Mucosa of descending colon (tissue), 3 donors: ENCODE results near the gene SLIT3. TPM values are rescaled to one million over a fixed set of nuclear protein-coding genes. Genes with fewer than 3 reads are reported as not detected.

Experiments
- ATAC-seq: fragments of 200-7000 bp; cut with Tn5 transposase; one replicate; pipeline ENCODE4 v1.9.1; 2020; ENCODE audit warnings: mild to moderate bottlenecking, moderate library complexity
- DNase-seq, 3 donors: peaks; one replicate each; pipeline ENCODE4 v3.0.0-alpha.2; 2020
- H3K36me3 ChIP-seq: fragments of 200-600 bp; one replicate; pipeline ENCODE4 v1.8.0; 2021; ENCODE audit warnings: low read depth, mild to moderate bottlenecking
- H3K4me1 ChIP-seq: fragments of 200-600 bp; one replicate; pipeline ENCODE4 v1.8.0; 2021; ENCODE audit warnings: low read depth, mild to moderate bottlenecking
- H3K4me3 ChIP-seq: fragments of 200-600 bp; one replicate; pipeline ENCODE4 v1.8.0; 2021; ENCODE audit warnings: mild to moderate bottlenecking
- H3K9me3 ChIP-seq: fragments of 200-600 bp; one replicate; pipeline ENCODE4 v1.8.0; 2021; ENCODE audit warnings: mild to moderate bottlenecking
- CTCF ChIP-seq: fragments of 200-600 bp; IDR thresholded peaks from one replicate; pipeline ENCODE4 v1.8.0; 2022; ENCODE audit warnings: antibody characterized with exemption, mild to moderate bottlenecking
- intact Hi-C, 2 donors: fragments of 100-400 bp; cut with DNase I in 1 of 2; cut with micrococcal nuclease in 1 of 2; formaldehyde crosslinking; loops; one replicate each; pipeline versions ENCODE4 v1.11.0 to v1.11.1; 2022; cut with DNase I, micrococcal nuclease
- total RNA-seq, 3 donors: library from RNA; stranded (reverse); fragmentation: NEBNext Ultra II Directional in 2 of 3; extraction: Animal tissue kit (Norgen Biotek cat#: 25700) in 2 of 3; gene quantifications; one replicate each; pipeline versions ENCODE4 v1.2.1 to v1.2.4, GENCODE V29; 2021 to 2023
- donor health status: DM: no; HTN: no; CAD: no; lungs with moderate emphysema.
- donor health status: DM: no; HTN: no; CAD: no.
- donor health status: DM: no; HTN: yes; CAD: no.

SLIT3 gene
- total RNA-seq, 3 donors from 2014 or later = 4.2 to 25.5 (median 16.1) TPM

DNA sequence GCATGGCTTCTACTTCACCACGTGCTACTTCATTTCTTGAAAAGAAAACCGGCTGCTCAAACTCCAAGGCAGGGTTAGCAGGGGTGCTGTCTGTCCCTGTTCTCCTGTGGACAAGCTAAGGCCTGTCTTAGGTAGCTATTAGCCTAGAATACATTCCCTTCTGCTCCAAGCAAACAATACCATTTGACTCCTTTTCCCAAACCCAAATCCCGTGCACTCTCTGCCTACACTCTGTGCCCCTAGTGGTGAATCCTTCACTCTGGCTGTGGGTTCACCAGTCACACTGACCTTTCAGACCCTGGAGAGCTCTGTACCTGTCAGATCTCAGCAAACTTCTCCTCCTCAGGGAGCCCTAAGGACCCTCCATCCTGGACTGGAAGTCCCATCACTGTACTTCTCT lies 211.6 kb downstream of the SLIT3 start:
- TF ChIP-seq CTCF = no peak
- no peaks in the 10 kb centered on the region for H3K4me1 ChIP-seq
- H3K36me3 ChIP-seq = no peaks in the 10 kb centered on the region
- intact Hi-C loops = no loop called here
- H3K4me3 ChIP-seq = no peak overlapping the region
- DNase-seq (no peak), ATAC-seq (no peak)
- H3K9me3 ChIP-seq = no peaks in the 10 kb centered on the region

DNA sequence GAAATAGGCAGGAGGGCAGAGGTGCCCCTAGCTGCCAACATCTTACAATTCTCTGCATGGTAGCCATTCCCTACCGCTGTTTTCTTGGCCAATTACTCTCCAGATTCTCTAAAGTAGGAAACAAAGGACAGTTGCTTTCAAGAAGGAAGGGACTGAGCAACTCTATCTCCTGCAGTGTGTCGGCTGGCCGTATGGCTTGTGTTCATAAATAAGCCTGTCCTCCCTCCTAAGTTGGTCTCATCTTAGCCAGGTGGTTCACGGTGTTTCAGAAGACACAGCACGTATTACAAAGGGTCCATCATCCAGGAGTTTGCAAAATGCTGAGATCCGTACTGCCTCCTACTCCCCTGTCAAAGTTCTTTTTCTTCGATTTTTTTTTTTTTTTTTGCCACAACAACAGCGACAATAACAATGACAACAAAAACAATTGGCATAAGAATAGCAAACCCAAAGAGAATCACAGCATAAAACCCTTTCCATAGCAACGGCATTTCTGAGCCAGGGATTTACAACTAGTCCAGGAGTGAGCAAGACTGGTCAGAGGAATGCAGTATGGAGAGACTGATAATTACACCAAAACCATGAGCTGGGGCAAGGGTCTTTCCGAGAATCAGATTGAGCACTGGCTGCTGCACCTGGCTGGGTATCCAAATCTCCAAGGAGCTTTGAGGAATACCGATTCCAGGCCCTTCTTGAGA lies 212.8 kb downstream of the SLIT3 start:
- no peaks in the 10 kb centered on the region for H3K9me3 ChIP-seq
- H3K4me3 ChIP-seq = no peak overlapping the region
- no peak for TF ChIP-seq CTCF
- no peak for ATAC-seq
- DNase-seq = no peak
- intact Hi-C loops = no loop called here
- H3K4me1 ChIP-seq = no peaks in the 10 kb centered on the region
- H3K36me3 ChIP-seq = no peaks in the 10 kb centered on the region

DNA sequence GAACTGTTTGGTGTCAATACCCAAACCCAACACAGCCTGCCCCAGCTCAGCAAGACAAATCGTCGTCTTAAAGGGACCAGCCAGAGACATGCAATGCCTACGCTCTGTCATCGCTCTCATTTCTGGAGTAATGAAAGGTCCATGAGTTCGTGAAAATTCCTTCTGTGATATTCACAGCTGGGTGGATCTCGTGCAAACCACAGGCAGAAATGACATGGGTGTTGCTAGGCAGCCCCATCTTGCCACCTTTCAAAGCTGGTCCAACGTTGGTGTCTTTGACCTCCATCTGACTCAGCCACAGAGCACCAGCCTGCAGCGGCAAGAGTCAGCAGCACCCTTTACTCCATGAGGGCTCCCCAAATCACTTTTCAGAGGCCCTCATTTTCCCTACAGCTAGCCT lies 215.3 kb downstream of the SLIT3 start:
- H3K4me3 ChIP-seq = no peak overlapping the region
- no peak for DNase-seq
- TF ChIP-seq CTCF = no peak
- no peaks in the 10 kb centered on the region for H3K36me3 ChIP-seq
- no peak for ATAC-seq
- no peaks in the 10 kb centered on the region for H3K9me3 ChIP-seq
- intact Hi-C loops = no loop called here
- no peaks in the 10 kb centered on the region for H3K4me1 ChIP-seq

DNA sequence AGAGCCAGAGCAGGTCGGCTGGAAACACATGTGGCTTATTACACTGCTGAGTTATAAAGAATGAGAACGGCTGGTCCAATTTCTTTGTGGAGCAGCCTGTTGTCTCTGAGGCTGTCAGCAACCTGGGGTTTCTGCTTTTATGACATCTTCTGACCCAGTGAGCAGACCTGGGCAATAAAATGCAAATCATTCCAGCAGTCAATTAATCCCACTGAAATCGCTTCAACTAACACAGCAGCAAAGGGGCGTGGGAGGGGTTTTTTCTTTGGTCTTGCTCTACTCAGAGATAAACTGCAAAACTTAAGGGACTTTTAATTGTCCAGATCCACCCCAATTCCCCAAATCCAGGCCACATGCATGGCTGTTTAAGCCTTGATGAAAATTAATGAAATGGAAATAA lies 215.7 kb downstream of the SLIT3 start:
- ATAC-seq = no peak
- intact Hi-C loops = no loop called here
- no peaks in the 10 kb centered on the region for H3K36me3 ChIP-seq

GRCh38 chr5:169084775-169085174 lies 216.2 kb downstream of the SLIT3 start:
- ATAC-seq = no peak
- intact Hi-C loops = no loop called here
- Histone ChIP-seq H3K36me3 (no peaks in the 10 kb centered on the region), H3K4me1 (no peaks in the 10 kb centered on the region), H3K9me3 (no peaks in the 10 kb centered on the region), H3K4me3 (no peak overlapping the region)
- no peak for TF ChIP-seq CTCF
- no peak for DNase-seq

More for the DNA sequence above, 215.7 kb downstream of the SLIT3 start:
- TF ChIP-seq CTCF = no peak
- no peaks in the 10 kb centered on the region for H3K4me1 ChIP-seq
- H3K9me3 ChIP-seq = no peaks in the 10 kb centered on the region
- no peak overlapping the region for H3K4me3 ChIP-seq
- no peak for DNase-seq
